ENCODE data around the gene MYO18B.

- no peak for TF ChIP-seq CTCF (IDR thresholded peaks at IDR 0.05; ENCODE audit: control extremely low read depth in 1 of 3, insufficient read depth in 1 of 3, low read depth in 1 of 3, low read length in 3 of 3)
- no peak for TF ChIP-seq EP300 (IDR thresholded peaks at IDR 0.05; ENCODE audit: borderline replicate concordance in 1 of 2, low read depth in 2 of 2, low read length in 2 of 2)
Measured at GRCh38 chr22:25838960-25839741, 97.2 kb downstream of the MYO18B start.
